ENCODE measurements around the gene FAM98C. TPM values are rescaled to one million over a fixed set of nuclear protein-coding genes. Genes with fewer than 3 reads are reported as not detected.

Gene FAM98C
- total RNA-seq, 1 donor from 2014 or later, result 14.3 TPM

DNA sequence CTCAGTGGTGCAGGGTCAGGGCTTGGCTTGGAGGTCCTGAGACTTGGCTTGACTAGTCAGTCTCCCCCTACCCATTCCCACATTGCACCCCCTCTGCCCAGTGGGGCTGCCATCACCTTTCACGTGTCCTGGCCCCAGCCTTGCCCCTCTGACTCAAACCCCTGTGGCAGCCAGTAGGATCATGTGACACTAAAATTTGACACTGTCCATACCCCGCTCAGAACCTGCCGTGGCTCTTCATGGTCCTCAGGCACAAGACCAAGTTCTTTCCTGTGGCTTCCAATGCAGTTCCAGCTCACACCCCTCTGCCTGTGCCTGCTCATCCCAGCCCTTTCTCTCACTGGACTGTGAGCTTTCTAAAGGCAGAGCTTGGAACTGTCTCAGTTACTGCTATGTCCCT is 26.3 kb upstream of the FAM98C start:
- FAIRE-seq (no peak), DNase-seq (ENCODE audit: low spot score in 2 of 2) (no peak)

- no peak for DNase-seq (ENCODE audit: low spot score in 2 of 2)
- FAIRE-seq, result no peak
Observed at GRCh38 chr19:38377052-38377451, 25.8 kb upstream of the FAM98C start.

GRCh38 chr19:38378866-38379265 is 24.0 kb upstream of the FAM98C start:
- no peak for DNase-seq (ENCODE audit: low spot score in 2 of 2)
- FAIRE-seq, result no peak

- DNase-seq (ENCODE audit: low spot score in 2 of 2) (no peak), FAIRE-seq (no peak)
Observed at GRCh38 chr19:38381138-38381537, 21.8 kb upstream of the FAM98C start.

- no peak for DNase-seq (ENCODE audit: low spot score in 2 of 2)
- no peak for FAIRE-seq
Observed at GRCh38 chr19:38383184-38383583, 19.7 kb upstream of the FAM98C start.

DNA sequence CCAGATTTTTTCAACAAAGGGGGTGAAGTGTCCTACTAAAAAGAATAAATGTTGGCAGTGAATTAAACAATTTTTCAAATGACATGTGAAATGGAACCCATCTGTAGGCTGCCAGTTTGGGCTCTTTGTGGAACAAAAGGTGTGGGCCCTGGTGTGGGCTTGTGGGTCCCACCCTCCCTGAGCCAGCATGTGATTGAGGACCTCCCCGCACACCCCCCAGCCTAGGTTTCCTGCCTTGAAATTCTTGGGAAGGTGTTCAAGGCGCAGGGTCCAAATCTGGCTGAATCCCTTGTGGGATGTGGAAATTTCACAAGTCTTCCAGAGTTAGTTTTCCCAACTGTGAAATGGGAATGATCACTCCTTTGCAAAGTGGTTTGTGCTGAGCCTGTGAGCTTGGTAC is 19.1 kb upstream of the FAM98C start:
- FAIRE-seq (no peak), DNase-seq (ENCODE audit: low spot score in 2 of 2) (no peak)

- FAIRE-seq (no peak), DNase-seq (ENCODE audit: low spot score in 2 of 2) (no peak)
Observed at GRCh38 chr19:38384209-38385027, 18.5 kb upstream of the FAM98C start.

DNA sequence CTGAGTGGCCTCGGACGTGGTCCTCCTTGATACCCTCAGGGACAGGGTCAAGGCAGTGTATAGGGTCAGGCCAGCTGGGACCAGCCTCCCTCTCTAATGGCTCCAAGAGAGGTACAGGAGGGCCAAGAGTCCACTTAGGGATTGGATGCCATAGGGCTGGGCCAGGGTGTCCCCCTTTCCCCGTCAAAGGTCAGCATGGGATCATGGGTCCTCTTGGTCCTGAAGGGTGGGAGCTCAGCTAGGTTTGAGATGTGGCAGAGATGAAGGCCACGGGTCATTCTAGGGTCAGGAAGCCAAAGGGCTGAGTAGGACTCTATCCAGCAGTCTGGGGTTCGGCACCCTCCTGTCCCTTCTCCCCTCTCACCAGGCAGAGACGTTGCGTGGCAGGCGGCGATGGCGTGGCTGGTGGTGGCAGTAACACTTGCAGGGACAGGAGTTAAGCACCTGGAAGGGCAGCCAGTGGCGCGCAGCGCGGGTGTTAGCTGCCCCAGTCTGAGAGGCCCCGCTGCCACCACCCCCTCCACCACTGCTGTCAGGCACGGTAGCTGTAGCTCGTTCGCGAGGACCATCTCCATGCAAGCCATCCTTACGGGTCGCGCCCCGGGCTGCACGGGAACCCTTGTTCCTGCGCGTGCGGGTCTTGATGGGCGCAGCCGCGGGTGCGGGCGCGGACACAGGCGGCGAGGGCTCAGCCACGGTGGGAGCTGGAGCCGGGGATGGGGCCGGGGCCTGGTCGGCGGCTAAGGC is 17.7 kb upstream of the FAM98C start:
- FAIRE-seq, result no peak
- no peak for DNase-seq (ENCODE audit: low spot score in 2 of 2)

- DNase-seq (ENCODE audit: low spot score in 2 of 2) (no peak), FAIRE-seq (no peak)
Observed at GRCh38 chr19:38385804-38386257, 17.1 kb upstream of the FAM98C start.

DNA sequence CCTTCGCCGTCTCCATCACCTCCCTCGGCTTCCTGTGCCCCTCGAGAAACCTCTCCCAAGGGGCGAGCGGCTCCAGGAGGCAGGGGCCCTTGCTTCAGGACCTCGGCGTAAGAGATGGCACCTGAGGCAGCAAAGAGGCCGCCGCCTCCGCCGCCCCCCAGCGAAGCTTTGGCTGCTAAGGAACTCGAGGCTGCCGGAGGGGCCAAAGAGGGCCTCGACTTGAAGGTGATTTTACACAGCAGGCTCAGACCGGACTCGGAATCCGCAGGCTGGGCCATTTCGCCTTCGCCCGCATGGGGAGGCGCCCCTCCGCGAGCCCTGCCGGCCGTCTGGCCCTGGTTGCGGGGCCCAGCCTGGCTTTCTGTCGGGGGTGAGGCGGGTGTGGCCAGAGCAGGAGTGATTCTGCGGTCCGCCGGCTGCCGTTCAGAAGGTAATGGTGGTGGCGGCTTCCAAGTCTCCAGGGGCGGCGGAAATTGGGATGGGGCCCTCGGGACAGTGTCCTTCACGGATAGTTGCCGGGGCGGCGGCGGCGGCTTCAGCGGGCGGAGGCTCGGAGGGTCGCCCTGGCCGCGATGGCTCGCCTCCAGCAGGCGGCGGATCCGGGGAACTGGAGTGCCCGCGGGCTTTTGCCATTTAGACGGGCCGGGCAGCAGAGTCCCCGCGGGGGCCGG is 16.5 kb upstream of the FAM98C start:
- no peak for DNase-seq (ENCODE audit: low spot score in 2 of 2)
- FAIRE-seq, result no peak

DNA sequence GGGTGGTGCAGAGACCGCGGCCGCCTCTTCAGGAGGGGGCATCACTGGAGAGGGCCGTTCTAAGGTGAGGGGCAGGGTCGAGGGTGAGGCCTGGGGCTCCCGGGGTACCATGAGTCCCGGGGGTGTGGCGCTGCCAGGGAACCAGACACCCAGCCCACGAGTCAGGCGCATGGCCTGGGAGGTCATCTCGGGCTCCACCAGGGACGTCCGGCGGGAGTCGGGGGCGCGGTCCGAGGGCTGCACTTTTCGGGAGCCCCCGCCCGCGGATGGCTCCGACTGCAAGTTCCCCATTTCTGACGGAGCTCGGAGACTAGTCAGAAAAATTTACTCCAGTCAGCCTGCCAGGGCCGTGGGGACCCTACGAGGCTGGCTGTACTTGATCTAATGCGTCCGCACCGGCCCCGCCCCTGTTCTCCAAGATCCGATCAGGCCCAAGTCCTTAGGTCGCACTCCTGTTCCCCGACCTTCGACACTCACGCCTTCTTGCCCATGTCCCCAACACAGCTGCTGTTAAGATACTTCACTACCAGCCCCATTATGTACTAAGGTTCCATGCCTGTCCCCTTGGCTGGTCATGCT is 15.8 kb upstream of the FAM98C start:
- FAIRE-seq (no peak), DNase-seq (ENCODE audit: low spot score in 2 of 2) (peak in 1 of 2 donors; percentile 54)

- peak; percentile 83 to 93 for DNase-seq (ENCODE audit: low spot score in 2 of 2)
- no peak for FAIRE-seq
Observed at GRCh38 chr19:38387550-38388348, 15.1 kb upstream of the FAM98C start, which contains the start of gene GGN. Gene GGN, minus strand, starts transcription at chr19:38388034. Its CDS starts 773 bp downstream, at chr19:38387261.

DNA sequence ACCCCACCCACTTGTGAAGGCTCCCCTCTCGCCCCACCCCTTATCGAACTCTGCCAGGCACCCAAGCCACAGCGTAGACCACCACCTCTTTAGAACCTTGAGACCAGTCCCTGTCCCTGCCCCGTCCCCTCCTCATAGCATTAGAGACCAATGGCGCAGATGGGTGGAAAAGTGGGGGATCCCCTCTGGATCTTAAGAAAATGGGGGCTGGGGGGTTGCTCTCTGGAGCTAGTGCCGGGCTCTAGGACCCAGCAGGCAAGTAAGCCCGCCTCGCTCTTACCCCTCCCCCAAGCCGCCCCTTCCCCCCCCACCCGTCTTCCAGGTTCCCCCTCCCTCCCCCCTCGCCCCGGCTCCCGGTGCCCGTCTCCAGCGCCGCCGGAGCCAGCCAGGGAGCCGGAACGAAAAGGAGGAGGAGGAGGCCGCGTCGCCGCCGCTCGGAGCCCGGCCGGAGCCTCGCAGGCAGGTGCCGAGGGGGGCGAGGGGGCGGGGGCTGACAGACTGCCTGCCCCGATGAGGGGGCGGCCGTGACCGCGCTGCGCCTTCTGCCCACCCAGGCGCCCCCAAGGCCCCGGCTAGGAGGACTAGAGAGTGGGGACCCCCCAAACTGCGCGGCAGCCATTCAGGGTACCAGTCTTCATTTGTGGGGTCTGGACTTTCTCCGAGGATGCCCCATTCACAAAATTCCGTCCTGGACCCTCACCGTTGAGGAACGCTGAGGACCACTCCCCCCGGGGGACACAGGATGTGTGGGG is 14.4 kb upstream of the FAM98C start, which contains the start of gene SPRED3:
TSS of gene SPRED3 (plus strand) at position 349 of the 752 bp plus-strand sequence. CDS start 1,606 bp downstream, outside the sequence.
- peak; percentile 75 to 77 for DNase-seq (ENCODE audit: low spot score in 2 of 2)
- no peak for FAIRE-seq

DNA sequence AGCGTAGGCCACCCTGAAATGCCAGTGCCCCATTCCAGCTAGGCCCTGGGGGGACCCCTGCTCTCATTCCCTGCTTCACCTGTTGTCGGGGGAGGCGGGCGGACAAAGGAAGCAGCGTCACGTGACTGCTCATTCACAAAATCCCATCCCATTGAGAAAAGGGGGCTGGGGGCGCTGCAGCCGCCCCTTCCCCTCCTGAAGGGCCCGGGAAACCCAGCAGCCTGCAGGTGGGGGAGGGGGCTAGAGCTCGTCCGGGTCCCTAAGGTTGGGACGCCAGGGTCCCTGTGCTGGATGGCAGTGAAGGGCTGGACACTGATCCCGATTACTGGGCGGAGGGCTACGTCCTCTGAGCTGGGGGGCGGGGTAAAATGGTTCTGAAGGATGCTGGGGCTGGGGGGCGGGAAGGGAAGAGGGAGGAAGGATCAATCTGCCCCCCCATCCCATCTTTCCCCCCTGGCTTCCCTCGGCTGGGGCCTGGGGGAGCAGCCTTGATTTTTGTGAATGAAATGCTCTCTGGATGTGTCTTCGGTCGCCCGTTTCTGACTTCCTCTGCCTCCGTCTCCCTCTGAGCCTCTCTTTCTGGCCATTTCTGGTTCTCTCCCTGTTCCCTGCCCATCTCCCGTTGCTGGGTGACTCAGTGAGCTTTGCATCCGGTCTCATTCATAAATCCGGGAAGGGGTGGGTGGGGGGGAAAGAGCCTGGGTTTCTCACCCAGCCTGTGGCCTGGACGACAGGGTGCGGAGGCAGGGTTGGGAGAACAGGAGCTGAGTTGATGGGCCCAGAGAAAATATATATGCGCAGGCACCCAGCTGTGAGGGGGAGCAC is 13.6 kb upstream of the FAM98C start:
- FAIRE-seq, result no peak
- DNase-seq (ENCODE audit: low spot score in 2 of 2), result peak; percentile 67 to 81

DNA sequence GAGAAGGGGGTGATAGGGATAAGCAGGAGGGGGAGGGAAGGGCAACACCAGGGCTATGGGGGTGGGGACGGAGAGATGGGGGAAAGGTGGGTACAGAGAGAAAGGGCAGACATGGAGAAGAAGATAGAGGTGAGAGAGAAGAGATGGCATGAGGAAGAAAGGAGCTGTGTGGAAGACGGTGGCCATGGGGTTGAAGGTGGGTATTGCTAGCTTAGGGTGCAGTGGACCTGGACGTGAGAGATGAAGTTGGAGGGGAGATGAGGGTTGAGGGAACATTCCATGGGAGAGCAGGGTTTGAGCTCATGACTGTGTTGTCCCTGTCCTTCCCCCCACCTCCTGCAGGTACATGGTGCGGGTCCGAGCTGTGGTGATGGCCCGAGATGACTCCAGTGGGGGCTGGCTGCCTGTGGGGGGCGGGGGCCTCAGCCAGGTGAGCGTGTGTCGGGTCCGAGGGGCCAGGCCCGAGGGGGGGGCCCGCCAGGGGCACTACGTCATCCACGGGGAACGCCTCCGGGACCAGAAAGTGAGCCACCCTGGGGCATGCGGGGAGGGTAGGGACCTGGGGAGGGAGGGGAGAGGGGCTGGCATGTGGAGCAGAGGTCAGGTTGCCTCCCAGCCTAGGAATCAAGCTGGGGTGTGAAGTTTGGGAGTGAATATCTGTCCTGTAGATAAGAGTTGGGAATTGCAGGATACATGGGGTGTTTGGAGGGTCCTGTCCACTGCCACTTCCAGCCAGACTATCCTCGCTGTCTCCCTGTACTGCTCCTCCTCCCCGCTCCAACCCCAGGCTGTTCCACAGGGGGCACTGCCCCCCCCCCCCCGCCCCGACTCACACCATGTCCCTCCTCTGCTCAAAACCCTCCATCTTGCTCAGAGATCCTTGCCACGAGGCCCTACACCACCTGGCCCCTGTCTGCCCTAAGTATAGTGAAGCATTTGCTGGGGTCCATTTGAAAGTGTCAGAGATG is 12.7 kb upstream of the FAM98C start:
- DNase-seq (ENCODE audit: low spot score in 2 of 2) (no peak), FAIRE-seq (no peak)

DNA sequence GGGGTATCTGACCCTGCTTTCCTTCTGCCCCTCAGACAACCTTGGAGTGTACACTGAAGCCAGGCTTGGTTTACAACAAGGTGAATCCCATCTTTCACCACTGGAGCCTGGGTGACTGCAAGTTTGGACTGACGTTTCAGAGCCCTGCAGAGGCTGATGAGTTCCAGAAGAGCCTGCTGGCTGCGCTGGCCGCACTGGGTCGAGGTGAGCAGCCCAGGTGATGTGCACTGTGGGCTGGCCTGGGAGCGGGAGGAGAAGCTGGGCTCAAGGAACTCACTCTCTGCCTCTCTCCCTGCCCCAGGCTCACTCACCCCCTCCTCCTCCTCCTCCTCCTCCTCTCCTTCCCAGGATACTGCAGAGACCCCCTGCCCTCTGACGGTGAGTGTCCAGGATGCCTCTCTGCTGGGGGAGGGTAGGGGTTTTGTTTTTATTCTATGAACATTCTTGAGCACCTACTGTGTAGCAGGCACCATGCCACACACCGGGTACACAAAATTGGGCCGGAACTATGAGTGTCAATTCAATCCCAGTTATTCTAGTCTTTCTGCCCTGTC is 10.9 kb upstream of the FAM98C start:
- DNase-seq (ENCODE audit: low spot score in 2 of 2), result no peak
- FAIRE-seq, result no peak

Data from frontal cortex (tissue), 4 donors.